ENCODE data around the gene C2CD2. TPM values are rescaled to one million over a fixed set of nuclear protein-coding genes. Genes with fewer than 3 reads are reported as not detected.

Gene C2CD2
- total RNA-seq, 2 donors from 2014 or later: 27.3 to 30.5 TPM

GRCh38 chr21:41983229-41983628 is 29.4 kb upstream of the C2CD2 start:
- WGBS: 96% methylated on average over 1 of the region's 1 CpG
- intact Hi-C loops (cut with DNase I): no loop called here
- no peak for DNase-seq (ENCODE audit: low spot score)
- TF ChIP-seq CTCF (IDR thresholded peaks at IDR 0.05): no peak
- no peak for TF ChIP-seq POLR2AphosphoS5 (IDR thresholded peaks at IDR 0.05)
- no peak for TF ChIP-seq POLR2A (IDR thresholded peaks at IDR 0.05)
- Histone ChIP-seq H3K27ac (no peak overlapping the region), H3K9me3 (no peaks in the 10 kb centered on the region), H3K36me3 (no peaks in the 10 kb centered on the region), H3K27me3 (replicated peaks; ENCODE audit: insufficient read depth) (no peaks in the 10 kb centered on the region), H3K4me3 (no peak overlapping the region), H3K4me1 (replicated peaks) (peaks cover 6% of the 10 kb centered on the region)

DNA sequence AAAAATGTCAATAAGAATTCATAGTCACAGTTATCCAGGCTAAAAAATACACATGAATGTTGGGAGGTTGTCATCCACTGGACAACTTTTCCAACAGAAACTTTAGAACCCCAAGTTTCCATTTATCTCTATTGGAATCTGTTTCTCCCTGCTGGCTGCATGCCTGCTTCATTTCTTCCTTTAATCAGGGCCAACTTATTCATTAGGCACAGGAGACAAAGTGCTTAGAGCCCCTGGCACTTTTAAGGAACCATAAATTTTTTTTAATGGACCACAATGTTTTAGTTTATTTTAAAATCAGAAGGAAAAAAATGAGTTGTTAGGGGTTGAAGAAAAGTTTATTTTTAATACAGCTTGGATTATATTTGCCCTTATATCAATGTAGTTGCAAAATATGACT is 26.7 kb upstream of the C2CD2 start:
- DNase-seq (ENCODE audit: low spot score): no peak
- Histone ChIP-seq H3K36me3 (no peaks in the 10 kb centered on the region), H3K4me3 (no peak overlapping the region), H3K27ac (no peak overlapping the region), H3K27me3 (replicated peaks; ENCODE audit: insufficient read depth) (no peaks in the 10 kb centered on the region), H3K9me3 (no peaks in the 10 kb centered on the region), H3K4me1 (replicated peaks) (peaks cover 5% of the 10 kb centered on the region)
- intact Hi-C loops (cut with DNase I): no loop called here
- no peak for TF ChIP-seq POLR2AphosphoS5 (IDR thresholded peaks at IDR 0.05)
- TF ChIP-seq POLR2A (IDR thresholded peaks at IDR 0.05): no peak
- no peak for TF ChIP-seq CTCF (IDR thresholded peaks at IDR 0.05)

DNA sequence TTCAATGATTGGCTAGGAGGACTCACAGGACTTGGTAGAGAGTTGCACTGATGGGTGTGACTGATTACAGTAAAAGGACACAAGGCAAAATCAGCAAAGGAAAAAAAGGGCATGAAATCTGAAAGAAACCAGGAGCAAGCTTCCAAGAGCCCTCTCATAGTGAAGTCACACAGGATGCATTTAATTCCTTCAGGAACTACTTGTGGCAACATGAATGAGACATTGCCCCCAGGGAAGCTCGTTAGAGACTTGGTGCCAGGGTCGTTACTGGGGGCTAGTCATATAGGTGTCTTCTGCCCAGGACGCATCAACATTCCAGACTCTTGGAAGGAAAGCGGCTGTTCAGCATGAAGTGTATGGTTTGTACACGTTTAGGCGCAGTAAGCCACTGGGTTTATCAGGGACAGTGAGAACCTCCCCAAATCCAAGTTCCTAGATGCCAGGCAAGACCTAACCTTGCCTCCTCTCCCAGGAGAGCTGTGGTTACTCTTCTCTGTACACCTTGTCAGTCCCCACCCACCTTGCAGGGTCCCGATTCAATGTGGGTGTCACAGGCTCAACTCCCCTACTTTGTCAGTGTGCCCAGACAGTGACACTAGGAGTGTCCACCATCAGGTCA is 26.0 kb upstream of the C2CD2 start:
- no peaks in the 10 kb centered on the region for H3K27me3 ChIP-seq (replicated peaks; ENCODE audit: insufficient read depth)
- H3K4me1 ChIP-seq (replicated peaks): no peaks in the 10 kb centered on the region
- H3K36me3 ChIP-seq: no peaks in the 10 kb centered on the region
- no peak overlapping the region for H3K27ac ChIP-seq
- no peaks in the 10 kb centered on the region for H3K9me3 ChIP-seq
- intact Hi-C loops (cut with DNase I): no loop called here
- H3K4me3 ChIP-seq: no peak overlapping the region
- WGBS: 47% methylated on average over 7 of the region's 7 CpGs
- no peak for DNase-seq (ENCODE audit: low spot score)
- TF ChIP-seq POLR2A (IDR thresholded peaks at IDR 0.05): no peak
- no peak for TF ChIP-seq POLR2AphosphoS5 (IDR thresholded peaks at IDR 0.05)
- no peak for TF ChIP-seq CTCF (IDR thresholded peaks at IDR 0.05)

DNA sequence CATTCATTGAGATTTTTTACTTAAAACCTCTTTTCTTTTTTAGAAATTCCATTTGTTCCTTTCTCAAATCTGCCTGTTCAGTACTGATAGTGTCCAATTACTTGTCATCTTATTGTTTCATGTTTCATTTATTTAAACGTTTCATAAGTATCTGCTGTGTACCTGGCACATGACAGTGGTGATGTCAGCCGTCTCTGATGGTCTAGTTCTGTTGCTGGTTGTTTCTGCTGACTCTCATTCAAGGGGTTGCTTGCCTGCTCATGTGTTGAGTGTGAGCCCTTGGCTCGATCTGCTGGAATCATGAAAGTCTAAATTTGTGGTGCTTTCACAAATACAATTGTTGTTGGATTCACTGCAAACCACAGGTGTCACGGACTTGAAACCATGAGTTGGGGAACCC is 25.5 kb upstream of the C2CD2 start:
- intact Hi-C loops (cut with DNase I): no loop called here
- no peaks in the 10 kb centered on the region for H3K36me3 ChIP-seq
- TF ChIP-seq CTCF (IDR thresholded peaks at IDR 0.05): no peak
- no peak for TF ChIP-seq POLR2A (IDR thresholded peaks at IDR 0.05)
- no peak for TF ChIP-seq POLR2AphosphoS5 (IDR thresholded peaks at IDR 0.05)
- H3K4me3 ChIP-seq: no peak overlapping the region
- no peaks in the 10 kb centered on the region for H3K27me3 ChIP-seq (replicated peaks; ENCODE audit: insufficient read depth)
- no peak overlapping the region for H3K27ac ChIP-seq
- no peaks in the 10 kb centered on the region for H3K4me1 ChIP-seq (replicated peaks)
- 82% methylated on average over 4 of the region's 4 CpGs for WGBS
- no peak for DNase-seq (ENCODE audit: low spot score)
- no peaks in the 10 kb centered on the region for H3K9me3 ChIP-seq

Measured in prostate gland (tissue), 2 donors.